Tongue (tissue), 2 donors: ENCODE measurements around the gene NAGK. TPM values are rescaled to one million over a fixed set of nuclear protein-coding genes. Genes with fewer than 3 reads are reported as not detected.
"Not testable (repeated sequence)": the region's sequence is repeated elsewhere in the genome, so short reads cannot be mapped to it uniquely, and the experiment has no call there.

Experiments used
- DNase-seq: peaks from one replicate; pipeline ENCODE4 v3.0.0-alpha.2; 2015
- total RNA-seq: library from RNA; depleted of rRNA; stranded (reverse); fragments of >200 nt; gene quantifications from one replicate; pipeline ENCODE4 v1.2.3, GENCODE V29; 2014

The NAGK gene
- total RNA-seq, 1 donor from 2014 or later = 47.3 TPM

DNA sequence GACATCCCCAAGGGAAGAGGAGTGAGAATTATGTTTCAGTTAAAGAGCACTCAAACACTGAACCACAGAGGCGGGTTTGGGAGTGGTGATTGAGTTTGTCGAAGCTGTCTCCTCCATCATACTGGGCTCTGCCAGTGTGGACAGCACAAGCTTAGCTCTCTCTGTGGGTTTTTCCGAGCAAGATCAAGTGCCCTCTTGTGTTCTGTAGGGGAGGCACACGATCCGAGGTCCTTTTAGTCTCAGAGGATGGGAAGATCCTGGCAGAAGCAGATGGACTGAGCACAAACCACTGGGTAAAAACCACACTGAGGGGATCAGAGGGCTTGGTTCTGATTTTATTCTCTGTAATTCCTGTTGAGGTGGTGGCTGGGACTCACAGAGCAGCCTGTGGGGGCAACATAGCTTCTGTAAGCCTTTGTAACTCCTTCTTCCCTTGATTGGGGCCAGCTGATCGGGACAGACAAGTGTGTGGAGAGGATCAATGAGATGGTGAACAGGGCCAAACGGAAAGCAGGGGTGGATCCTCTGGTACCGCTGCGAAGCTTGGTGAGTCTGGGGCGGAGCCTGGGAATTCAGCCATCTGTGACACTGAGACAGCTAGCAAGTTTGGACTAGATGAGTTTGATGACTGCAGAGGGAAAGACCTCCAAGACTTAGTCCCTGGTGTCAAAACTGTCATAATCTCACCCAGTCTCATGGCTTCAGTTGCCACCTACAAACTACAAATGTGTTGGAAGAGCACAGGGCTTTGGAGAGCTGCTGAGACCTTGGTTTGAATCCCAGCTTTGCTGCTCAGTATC, 2.0 kb downstream of the NAGK start:
- DNase-seq = no peak

GRCh38 chr2:71071681-71072398, 3.4 kb downstream of the NAGK start:
- peak; percentile 60 for DNase-seq

- no peak for DNase-seq
Observed at GRCh38 chr2:71072492-71072891, 4.0 kb downstream of the NAGK start.

DNA sequence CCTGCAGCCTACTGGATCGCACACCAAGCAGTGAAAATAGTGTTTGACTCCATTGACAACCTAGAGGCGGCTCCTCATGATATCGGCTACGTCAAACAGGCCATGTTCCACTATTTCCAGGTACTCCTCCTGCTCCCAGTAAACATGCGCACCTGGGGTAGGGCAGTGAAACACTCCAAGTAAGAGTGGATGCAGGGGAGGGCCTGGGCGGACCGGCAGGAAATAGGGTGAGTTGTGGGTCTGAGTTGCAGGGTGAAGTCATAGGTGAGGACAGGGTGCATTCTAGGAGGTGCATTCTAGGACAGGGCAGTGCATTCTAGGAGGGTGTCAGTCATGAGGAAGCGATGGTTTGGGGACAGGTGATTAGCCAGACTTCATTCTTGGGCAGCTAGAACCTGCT, 5.0 kb downstream of the NAGK start:
- DNase-seq = no peak

DNA sequence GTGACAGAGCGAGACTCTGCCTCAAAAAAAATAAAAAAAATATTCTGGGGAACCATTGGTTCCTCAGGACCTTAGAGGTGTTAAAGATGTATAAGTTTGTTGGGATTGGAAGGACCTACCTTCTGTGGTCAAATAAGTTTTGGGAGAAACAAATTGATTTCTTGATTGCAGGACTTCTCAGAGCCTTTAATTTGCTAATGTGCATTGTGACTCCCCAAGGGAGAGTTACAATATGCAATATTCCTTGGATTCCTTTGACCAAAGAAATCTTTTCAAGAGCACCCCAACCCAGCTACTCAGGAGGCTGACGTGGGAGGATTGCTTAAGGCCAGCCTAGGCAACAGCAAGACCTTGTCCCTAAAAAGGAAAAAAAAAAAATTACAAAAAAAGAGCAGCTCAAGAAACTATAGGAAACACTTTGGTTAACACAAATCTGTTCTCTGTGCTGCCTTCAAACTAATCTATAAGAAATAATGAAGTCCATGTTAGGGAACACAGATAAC, 6.5 kb downstream of the NAGK start:
- DNase-seq = no peak

DNA sequence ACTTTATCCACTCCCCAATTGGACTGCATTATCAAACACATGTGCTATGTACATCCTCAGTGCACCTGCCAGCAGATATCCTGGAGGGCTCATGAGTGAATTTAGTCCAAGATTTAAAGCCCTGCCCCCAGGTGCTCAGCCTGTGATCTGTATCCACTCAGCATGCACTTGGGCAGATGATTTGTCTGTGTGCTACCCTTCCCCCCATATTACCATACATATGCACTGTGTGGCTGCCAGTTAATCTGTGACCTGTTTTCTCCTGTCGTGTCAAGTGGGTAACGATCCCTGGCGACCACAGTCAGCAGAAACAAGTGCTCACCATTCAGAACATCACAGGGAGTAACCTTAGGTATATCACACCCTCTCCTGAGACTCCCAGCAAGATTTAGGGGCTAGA, 10.2 kb downstream of the NAGK start:
- DNase-seq = no peak

DNA sequence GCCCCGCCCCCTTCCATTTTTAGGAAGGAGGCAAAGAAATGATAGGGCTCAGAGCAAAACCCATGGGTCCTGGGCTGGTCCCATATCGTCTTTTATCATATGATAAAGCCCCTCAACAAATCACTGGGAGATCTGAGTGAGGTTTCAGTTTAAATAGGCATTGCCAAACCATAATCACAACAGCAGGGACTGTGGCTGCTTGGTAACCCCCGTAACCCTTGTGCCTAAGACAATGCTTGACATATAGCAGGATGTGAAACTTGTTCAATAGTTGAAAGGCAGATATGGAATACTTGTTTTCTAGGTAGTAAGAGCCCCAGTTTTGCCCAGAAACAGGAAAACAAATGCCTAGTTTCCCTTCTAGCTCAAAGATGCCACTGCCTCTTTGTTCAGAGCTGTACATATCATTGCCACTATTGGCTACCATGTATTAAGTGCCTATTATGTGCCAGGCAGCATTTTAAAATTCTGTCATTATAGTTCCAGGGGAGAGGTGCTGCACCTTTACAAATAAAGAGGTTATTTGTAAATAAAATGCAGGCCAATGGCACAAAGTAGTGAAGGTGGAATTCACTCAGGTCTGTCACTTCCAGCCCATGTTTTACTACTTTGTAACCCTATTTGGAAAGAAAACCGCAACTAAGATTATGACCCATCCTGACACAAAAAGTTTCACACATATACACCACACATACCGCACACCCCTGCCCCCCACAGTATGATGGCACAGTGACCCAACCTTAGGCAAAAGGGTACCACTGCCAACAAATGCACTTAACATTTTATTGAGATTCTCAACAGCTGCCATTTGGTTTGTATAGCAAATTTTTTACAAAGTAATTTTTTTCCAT, 14.2 kb downstream of the NAGK start:
- no peak for DNase-seq

DNA sequence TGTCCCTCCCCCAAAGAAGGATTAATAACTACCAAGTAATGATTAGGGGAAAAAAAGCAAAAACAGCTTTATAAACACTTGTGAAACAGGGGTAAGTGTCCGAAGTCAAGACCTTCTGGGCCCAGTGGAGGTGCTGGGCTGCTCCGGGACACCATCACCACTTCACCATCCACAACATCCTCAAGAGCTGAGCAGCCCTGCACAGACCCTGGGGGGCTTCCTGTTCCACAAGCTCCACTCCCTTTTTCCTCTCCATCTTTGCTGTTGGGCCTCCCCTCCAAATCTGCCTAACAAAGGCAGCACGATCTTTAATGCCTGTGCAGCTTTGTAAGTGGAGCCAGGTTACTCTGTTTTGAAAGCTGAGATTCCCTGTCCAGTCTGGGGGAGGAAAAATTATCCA, 14.8 kb downstream of the NAGK start:
- not testable (repeated sequence) for DNase-seq

- not testable (repeated sequence) for DNase-seq
Observed at GRCh38 chr2:71083752-71084312, 15.4 kb downstream of the NAGK start.

GRCh38 chr2:71085325-71086003, 17.0 kb downstream of the NAGK start:
- DNase-seq = not testable (repeated sequence)

DNA sequence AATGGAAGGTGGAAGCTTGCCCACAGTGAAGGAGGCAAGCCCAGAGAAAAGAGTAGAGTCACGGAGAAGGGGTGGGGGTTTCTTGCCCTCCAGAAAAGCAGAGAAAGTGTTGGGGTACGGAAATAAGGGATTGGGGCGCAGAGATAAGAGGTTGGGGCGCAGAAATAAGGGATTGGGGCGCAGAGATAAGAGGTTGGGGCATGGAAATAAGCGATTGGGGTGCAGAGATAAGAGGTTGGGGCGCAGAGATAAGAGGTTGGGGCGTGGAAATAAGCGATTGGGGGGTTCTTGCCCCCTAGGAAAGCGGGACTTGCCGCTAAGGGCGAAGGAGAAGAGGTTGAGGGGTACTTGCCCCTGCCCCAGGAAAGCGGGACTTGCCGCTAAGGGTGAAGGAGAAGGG, 21.0 kb downstream of the NAGK start:
- DNase-seq = not testable (repeated sequence)

DNA sequence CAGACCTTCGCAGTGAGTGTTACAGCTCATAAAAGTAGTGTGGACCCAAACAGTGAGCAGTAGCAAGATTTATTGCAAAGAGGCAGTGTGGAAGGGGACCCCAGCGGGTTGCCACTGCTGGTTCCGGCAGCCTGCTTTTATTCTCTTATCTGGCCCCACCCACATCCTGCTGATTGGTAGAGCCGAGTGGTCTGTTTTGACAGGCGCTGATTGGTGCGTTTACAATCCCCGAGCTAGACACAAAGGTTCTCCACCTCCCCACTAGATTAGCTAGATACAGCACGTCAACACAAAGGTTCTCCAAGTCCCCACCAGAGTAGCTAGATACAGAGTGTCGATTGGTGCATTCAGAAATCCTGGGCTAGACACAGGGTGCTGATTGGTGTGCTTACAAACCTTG, 23.4 kb downstream of the NAGK start:
- DNase-seq = not testable (repeated sequence)

GRCh38 chr2:71092491-71093260, 24.2 kb downstream of the NAGK start:
- not testable (repeated sequence) for DNase-seq

- DNase-seq = peak; percentile 34
Observed at GRCh38 chr2:71100195-71100964, 31.9 kb downstream of the NAGK start.

- no peak for DNase-seq
Observed at GRCh38 chr2:71101656-71102055, 33.2 kb downstream of the NAGK start.

DNA sequence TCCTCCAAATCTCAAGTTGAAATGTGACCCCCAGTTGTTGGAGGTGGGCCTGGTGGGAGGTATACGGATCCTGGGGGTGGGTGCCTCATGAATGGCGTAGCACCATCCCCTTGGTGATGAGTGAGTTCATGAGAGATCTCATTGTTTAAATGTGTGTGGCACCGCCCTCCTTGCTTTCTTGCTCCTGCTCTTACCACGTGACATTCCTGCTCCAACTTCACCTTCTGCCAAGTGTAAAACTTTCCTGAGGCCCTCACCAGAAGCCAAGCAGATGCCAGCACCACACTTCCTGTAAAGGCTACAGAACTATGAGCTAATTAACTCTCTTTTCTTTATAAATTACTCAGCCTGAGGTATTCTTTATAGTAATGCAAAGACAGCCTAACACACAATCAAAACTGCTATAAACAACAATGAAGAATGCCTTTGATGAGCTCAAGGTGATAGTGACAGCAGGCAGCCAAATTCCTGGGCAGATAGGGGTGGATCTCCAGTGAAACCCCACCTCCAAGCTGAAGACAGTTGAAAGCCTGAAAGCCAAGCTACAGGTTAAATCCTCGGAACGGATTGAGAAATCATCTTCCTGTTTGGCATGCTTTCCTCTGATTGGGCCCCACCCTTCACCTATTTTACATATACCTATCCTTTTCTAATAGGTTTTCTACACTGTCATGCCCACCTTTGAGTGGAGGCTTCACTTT, 34.7 kb downstream of the NAGK start:
- DNase-seq = no peak

GRCh38 chr2:71103809-71104208, 35.4 kb downstream of the NAGK start:
- no peak for DNase-seq

GRCh38 chr2:71106463-71106862, 38.0 kb downstream of the NAGK start:
- not testable (repeated sequence) for DNase-seq

GRCh38 chr2:71108091-71108490, 39.6 kb downstream of the NAGK start:
- no peak for DNase-seq
